Mucosa of gallbladder (tissue), 1 donor: ENCODE results near the gene NOTCH1. TPM values are rescaled to one million over a fixed set of nuclear protein-coding genes. Genes with fewer than 3 reads are reported as not detected.

Source experiments
- DNase-seq: peaks from one replicate; pipeline ENCODE4 v3.0.0-alpha.2; 2020; ENCODE audit warnings: low spot score
- total RNA-seq: library from RNA; stranded (reverse); gene quantifications from one replicate; pipeline ENCODE4 v1.2.1, GENCODE V29; 2021
- donor health status: DM: no; HTN: no; CAD: no.

Gene NOTCH1
- total RNA-seq, 1 donor from 2014 or later: 51.6 TPM

- no peak for DNase-seq
These were observed 220 bp downstream of the NOTCH1 start for GRCh38 chr9:136545692-136545964.

- DNase-seq: no peak
These were observed 720 bp downstream of the NOTCH1 start for GRCh38 chr9:136544964-136545691.

GRCh38 chr9:136544548-136544963, 1.3 kb downstream of the NOTCH1 start:
- DNase-seq: peak; percentile 44

- DNase-seq: peak; percentile 66
These were observed 1.9 kb downstream of the NOTCH1 start for GRCh38 chr9:136543830-136544547.

- no peak for DNase-seq
These were observed 2.6 kb downstream of the NOTCH1 start for GRCh38 chr9:136543280-136543679.

- DNase-seq: no peak
These were observed 3.4 kb downstream of the NOTCH1 start for GRCh38 chr9:136542241-136543040.

GRCh38 chr9:136541709-136542108, 4.1 kb downstream of the NOTCH1 start:
- DNase-seq: no peak

GRCh38 chr9:136541179-136541578, 4.7 kb downstream of the NOTCH1 start:
- DNase-seq: no peak

- peak; percentile 93 for DNase-seq
These were observed 6.1 kb downstream of the NOTCH1 start for GRCh38 chr9:136539427-136540421.

GRCh38 chr9:136538599-136539426, 7.0 kb downstream of the NOTCH1 start:
- DNase-seq: no peak

- DNase-seq: no peak
These were observed 7.8 kb downstream of the NOTCH1 start for GRCh38 chr9:136537896-136538598.

GRCh38 chr9:136537411-136537810, 8.4 kb downstream of the NOTCH1 start:
- no peak for DNase-seq

- no peak for DNase-seq
These were observed 9.1 kb downstream of the NOTCH1 start for GRCh38 chr9:136536721-136537241.

- DNase-seq: no peak
These were observed 9.7 kb downstream of the NOTCH1 start for GRCh38 chr9:136536051-136536720.

GRCh38 chr9:136535070-136535469, 10.8 kb downstream of the NOTCH1 start:
- DNase-seq: no peak

- DNase-seq: no peak
These were observed 11.5 kb downstream of the NOTCH1 start for GRCh38 chr9:136534366-136534765.

- DNase-seq: no peak
These were observed 12.1 kb downstream of the NOTCH1 start for GRCh38 chr9:136533775-136534157.

- no peak for DNase-seq
These were observed 12.8 kb downstream of the NOTCH1 start for GRCh38 chr9:136532799-136533774.
